CD1c-positive myeloid dendritic cell (primary cell): ENCODE results near the gene LRRC8E.

Experiments used
- DNase-seq: peaks from one replicate; pipeline ENCODE4 v3.0.0-alpha.2; 2016; ENCODE audit errors: extremely low spot score

LRRC8E gene

GRCh38 chr19:7920519-7921301 lies 32.4 kb downstream of the LRRC8E start:
- DNase-seq: peak; percentile 98

GRCh38 chr19:7921302-7921966 lies 33.1 kb downstream of the LRRC8E start:
- no peak for DNase-seq

- DNase-seq: no peak
These were observed 33.9 kb downstream of the LRRC8E start for GRCh38 chr19:7921967-7922835.

GRCh38 chr19:7922836-7923195 lies 34.5 kb downstream of the LRRC8E start:
- DNase-seq: no peak

GRCh38 chr19:7923295-7924191 lies 35.2 kb downstream of the LRRC8E start:
- no peak for DNase-seq

GRCh38 chr19:7924241-7924640 lies 35.9 kb downstream of the LRRC8E start:
- no peak for DNase-seq

GRCh38 chr19:7924651-7925170 lies 36.4 kb downstream of the LRRC8E start:
- DNase-seq: no peak

GRCh38 chr19:7925171-7925851 lies 37.0 kb downstream of the LRRC8E start:
- peak; percentile 78 for DNase-seq

- peak; percentile 69 for DNase-seq
These were observed 37.9 kb downstream of the LRRC8E start, which contains the start of gene CTXN1 for GRCh38 chr19:7926021-7926726. TSS of gene CTXN1 (minus strand) at chr19:7926135. CDS start at chr19:7925538, 597 bp downstream.

- no peak for DNase-seq
These were observed 38.7 kb downstream of the LRRC8E start for GRCh38 chr19:7926727-7927604.

GRCh38 chr19:7927605-7928333 lies 39.5 kb downstream of the LRRC8E start:
- no peak for DNase-seq

- no peak for DNase-seq
These were observed 40.0 kb downstream of the LRRC8E start for GRCh38 chr19:7928334-7928706.

GRCh38 chr19:7928741-7929701 lies 40.7 kb downstream of the LRRC8E start:
- peak; percentile 78 for DNase-seq

- peak; percentile 24 for DNase-seq
These were observed 41.7 kb downstream of the LRRC8E start for GRCh38 chr19:7930030-7930429.

- no peak for DNase-seq
These were observed 42.5 kb downstream of the LRRC8E start for GRCh38 chr19:7930765-7931164.

- no peak for DNase-seq
These were observed 43.1 kb downstream of the LRRC8E start for GRCh38 chr19:7931221-7932061.
